ENCODE data around the gene MUS81.
A peak's percentile ranks its signal among the peaks of the same experiment; 100 is the strongest.
"Not testable (repeated sequence)": the region's sequence is repeated elsewhere in the genome, so short reads cannot be mapped to it uniquely, and the experiment has no call there.

The MUS81 gene

DNA sequence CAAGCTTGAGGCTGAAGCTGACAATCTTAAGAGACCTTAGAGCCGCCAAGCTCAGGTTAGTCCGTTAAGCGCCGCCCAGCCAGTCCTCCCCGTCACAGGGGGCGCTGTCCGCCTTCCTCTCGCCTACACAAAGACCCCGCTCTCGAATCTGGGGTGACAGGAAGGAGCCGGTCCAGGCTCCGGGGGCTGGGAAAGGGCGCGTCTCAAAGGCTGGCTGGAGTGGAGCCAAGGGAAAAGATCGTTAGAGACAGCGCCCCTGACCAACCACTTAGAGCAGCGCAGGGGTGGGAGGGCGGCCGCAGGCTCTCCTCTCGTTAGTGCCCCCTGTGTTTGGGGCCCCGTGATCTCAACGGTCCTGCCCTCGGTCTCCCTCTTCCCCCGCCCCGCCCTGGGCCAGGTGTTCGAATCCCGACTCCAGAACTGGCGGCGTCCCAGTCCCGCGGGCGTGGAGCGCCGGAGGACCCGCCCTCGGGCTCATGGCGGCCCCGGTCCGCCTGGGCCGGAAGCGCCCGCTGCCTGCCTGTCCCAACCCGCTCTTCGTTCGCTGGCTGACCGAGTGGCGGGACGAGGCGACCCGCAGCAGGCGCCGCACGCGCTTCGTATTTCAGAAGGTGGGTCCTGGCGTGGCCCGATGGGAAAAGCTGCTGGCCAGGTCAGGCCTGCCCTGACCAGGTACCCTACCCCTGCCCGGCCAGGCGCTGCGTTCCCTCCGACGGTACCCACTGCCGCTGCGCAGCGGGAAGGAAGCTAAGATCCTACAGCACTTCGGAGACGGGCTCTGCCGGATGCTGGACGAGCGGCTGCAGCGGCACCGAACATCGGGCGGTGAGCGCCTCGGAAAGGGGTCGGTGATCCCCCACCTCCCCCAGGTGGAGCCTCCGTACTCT is at the start of gene MUS81:
Gene MUS81, plus strand, starts transcription at position 156 of the 887 bp plus-strand sequence. Its CDS starts 321 bp downstream, at position 477.
- peak; percentile 98 for DNase-seq

DNA sequence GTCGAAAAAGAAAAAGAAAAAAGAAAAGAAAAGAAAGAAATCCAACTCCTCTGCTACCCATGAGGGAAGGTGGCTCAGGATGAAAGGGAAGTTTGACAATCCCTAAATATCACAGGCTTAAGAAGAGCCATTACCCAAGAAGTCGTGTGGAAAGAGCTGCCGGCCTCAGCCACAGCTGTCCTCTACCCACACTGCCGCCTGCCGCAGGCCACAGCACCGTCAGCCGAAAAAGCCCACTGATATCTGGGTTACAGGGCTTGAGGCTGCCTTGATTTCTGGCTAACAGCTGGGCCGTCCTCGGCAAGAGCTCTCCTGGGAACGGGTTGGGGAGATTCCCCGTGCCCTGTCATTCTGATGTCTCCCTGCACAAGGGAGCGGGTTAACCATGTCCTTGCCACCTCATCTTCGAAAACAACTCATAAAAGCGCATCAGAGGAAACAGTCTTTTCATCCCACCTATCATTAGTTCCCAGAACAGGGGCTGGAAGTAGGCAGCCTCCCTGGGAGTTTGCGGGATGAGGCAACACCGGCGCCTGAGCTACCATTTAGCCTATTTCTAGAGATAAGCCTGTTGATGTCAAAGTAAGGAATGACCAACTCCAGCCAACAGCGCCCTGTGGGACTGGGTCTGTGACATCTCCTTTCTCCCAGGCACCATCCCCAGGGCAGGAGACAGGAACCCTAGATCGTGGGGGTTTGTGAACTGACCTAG is 48.3 kb upstream of the MUS81 start:
- no peak for DNase-seq

DNA sequence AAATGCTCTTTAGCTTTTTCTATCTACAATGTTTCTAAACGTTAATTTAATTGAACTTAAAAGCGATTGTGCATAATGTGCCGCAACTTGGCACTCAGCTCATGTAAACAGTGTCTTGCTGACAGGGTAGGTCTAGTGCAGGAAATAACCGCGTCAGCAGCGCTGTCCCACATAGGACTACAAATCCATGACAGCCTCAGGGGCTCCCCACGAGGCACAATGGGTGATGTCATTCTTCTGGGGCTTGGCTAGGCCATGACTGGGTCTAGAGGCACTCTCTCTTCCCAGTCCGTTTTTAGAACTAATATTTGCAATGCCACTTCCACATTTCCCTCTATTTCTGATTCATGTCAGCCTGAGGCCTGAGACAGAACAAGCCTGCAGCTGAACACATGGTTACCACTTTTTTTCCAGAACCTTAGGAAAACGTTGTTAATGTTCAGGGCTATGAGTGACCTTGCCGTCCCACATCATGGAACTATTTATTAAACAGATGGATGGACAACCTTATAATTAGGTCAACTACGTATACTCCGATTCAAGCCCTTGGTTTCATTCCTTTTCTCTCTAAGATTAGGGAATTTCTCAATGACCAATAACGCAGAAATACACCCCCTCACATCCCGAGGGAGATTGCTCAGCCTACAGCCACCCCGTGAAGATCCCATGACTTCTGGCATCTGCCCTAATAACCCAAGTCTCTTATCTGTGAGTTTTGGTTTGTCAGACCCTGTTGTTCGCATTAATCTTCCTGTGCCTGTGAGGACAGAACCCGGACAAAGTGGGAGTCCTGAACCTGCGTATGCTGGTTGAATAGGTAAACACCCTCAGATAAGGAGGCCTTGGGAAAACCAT is 45.9 kb upstream of the MUS81 start:
- no peak for DNase-seq

DNA sequence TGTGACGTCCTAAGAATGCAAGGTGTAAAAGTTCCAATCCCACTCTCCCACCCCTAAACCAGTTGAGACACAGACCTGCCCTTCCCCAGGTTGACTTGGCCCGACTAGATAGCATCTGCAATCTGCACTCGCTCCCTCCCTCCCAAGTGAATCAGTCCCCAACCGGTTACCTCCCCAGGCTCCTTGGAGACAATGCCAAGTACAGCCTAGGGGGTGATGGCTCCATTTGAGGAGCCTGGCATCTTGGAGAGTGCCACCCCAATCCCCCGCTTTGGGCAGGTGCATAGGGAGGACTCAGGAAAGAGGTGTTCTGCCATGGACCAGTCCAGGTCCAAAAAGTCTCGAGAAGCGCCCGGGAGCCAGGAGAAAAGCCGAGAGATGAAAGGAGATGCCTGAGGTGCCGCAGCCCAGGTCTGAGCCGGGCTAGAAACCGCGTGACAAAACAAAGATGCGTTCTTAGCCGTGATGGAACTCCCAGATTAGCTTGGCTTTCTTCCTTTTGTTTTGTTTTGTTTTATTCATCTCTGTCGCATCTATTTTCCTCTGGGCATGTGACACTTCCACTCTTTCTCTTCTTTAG is 45.2 kb upstream of the MUS81 start:
- no peak for DNase-seq

DNA sequence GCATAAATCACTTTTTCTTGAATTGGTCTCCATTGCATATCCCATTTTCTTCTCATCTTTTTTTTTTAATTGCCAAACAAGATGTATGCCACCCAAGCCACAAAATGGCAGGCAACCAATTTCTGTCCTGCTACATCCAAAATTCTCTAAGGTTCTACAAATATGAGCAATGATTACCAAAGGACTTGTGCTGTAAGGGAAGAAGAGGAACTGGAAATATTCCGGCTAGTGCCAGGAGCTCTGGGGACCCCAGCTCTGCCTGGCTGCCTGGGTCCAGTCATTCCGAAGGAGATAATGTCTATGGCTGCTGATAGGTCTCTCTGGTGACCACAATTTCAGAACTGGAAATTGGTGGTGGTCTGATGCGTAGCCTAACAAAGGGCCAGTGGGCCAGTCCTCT is 43.5 kb upstream of the MUS81 start:
- no peak for DNase-seq

- no peak for DNase-seq
Measured at GRCh38 chr11:65817312-65817834, 42.9 kb upstream of the MUS81 start.

DNA sequence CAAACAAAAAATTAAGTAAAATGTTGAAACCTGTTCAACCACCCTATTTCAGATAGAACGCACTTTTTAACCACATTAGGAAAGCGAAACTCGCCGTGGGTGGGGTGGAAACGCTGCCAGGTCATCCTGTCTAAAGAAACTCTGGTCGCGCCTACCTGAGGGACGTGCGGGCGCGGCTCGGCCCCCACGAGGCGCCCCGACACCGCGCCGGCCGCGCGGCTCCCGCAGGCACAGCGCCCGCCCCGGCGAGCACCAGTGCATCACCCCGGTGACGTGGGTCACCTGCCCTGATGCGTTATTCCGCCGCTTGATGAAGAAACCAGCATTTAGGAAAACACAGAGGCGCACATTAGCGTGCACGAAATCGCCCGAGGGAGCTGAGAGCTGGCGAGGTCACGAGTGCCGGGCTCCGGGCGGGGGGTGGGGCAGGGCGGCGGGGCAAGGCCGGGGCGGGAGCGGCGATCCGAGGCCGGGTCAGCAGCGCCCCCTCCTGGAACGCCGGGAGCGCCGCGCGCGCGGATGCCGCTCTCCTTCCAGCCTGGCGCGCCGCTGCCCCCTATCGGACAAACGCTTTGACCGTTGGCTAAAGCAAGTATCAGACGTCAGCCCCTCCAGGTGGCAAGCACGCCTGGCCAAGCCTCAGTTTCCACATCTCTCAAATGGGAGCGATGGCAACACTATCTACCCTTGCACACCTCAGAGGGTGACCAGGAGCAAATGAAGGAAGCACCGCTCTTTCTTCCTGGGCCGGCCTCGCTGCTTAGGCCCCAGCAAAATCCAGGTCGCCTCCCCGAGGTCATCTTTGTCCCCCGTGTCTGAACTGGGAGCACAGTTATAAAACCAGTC is 42.2 kb upstream of the MUS81 start:
- peak; percentile 95 for DNase-seq

- no peak for DNase-seq
Measured at GRCh38 chr11:65821107-65821506, 39.1 kb upstream of the MUS81 start.

DNA sequence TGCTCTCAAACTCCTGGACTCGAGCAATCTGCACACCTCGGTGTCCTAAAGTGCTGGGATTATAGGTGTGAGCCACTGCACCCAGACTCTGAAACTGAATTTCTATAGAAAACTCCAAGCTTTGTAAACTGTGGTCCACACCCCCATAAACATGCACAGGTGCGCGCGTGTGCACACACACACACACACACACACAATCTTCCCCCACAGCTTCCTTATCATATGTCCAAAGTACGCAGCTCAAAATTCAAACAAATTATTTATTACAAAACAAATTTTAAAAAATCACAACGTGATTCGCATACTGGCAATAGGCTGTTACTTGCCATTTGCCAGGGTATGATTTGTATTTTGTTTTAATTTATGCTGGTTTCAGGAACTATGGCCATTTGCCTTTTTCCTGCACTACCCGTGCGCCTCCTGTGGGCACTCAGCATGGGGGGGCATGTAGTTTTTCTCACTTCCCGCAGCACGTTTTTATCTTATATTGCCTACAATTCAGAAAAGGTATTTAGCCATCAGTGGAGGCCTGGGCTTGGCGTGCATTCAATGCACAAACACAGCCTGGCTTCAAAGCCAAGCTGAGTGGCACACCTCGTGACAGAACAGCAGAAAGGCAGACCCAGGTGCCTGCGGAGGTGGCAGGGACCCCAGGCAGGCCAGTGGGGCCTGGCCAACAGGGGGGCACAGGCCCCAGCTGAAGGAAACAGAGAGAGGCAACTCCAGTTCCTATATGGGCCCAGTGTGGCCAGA is 37.3 kb upstream of the MUS81 start:
- DNase-seq: no peak

DNA sequence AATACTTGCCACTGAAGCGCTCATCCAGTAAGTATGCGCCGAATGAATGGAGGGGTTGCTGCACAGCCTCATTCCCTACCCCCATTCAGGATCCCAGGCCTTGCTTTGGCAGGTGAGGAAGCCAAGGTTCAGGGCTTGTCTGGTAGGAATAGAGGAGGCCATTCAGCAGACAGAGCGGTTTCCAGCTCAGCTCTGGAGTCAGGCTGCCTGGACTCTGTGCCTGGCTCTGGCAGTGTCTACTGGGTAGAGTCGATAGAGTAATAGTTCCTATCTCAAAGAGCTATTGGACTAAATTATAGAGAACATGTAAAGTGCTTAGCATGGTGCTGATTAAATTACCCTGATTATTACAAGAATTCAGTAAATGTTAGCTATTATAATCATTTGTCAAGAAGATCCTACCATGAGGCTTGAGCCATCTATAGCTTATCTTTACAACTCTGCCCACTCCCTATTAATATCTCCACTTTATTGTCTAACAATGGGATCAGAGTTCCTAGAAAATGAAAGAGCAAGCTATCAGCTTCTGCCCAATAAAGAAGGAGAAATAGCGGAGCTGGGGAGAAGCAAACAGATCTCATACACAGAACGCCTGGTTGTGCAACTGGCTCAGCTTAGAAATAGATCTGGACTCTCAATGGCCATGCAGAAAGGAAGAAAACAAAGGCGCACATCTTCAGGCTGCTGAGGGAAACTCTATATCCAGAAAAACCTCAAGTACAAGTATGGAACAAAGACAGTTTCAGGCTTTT is 33.1 kb upstream of the MUS81 start:
- DNase-seq: no peak

- DNase-seq: no peak
Measured at GRCh38 chr11:65829459-65829858, 30.8 kb upstream of the MUS81 start.

DNA sequence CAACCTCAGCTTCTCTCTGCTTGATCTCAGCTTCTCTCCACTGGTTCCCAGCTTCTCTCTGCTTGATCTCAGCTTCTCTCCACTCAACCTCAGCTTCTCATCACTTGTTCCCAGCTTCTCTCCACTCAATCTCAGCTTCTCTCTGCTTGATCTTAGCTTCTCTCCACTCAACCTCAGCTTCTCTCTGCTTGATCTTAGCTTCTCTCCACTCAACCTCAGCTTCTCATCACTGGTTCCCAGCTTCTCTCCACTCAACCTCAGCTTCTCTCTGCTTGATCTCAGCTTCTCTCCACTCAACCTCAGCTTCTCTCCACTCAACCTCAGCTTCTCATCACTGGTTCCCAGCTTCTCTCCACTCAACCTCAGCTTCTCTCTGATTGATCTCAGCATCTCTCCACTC is 28.0 kb upstream of the MUS81 start:
- DNase-seq: not testable (repeated sequence)

- DNase-seq: peak; percentile 99
Measured at GRCh38 chr11:65833297-65834030, 26.8 kb upstream of the MUS81 start, which contains the start of gene SNX32. SNX32 (plus strand) TSS chr11:65833963; CDS start chr11:65834066, 103 bp downstream.

GRCh38 chr11:65834202-65834601 is 26.0 kb upstream of the MUS81 start:
- DNase-seq: no peak

GRCh38 chr11:65842144-65842543 is 18.1 kb upstream of the MUS81 start:
- DNase-seq: no peak

GRCh38 chr11:65843811-65844210 is 16.4 kb upstream of the MUS81 start:
- DNase-seq: no peak

- no peak for DNase-seq
Measured at GRCh38 chr11:65844231-65844872, 15.9 kb upstream of the MUS81 start.

DNA sequence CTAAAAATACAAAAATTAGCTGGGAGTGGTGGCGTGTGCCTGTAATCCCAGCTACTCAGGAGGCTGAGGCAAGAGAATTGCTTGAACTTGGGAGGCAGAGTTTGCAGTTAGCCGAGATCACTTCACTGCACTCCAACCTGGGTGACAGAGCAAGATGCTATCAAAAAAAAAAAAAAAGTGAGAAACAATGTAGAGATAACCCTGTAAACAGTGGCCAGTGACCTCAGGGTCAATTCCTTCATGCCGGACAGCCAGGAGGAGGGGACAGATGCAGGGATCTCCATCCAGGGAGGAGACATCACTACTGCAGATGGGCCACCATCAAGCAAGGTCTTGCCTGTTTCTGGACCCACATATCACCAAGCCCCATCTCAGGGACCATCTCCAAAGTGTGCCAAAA is 12.5 kb upstream of the MUS81 start:
- no peak for DNase-seq

DNA sequence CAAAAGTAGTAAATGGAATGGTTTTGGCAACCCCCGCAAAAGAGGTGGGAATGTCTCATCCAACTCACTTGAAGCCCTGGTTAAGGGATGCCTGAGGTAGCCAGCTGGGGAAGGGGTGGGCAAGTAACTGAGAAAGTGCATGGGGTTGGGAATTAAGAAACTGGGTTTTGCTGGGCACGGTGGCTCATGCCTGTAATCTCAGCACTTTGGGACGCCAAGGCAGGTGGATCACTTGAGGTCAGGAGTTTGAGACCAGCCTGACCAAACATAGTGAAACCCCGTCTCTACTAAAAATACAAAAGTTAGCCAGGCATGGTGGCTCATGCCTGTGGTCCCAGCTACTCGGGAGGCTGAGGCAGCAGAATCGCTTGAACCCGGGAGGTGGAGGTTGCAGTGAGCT is 11.5 kb upstream of the MUS81 start:
- DNase-seq: not testable (repeated sequence)

All from retina (tissue), 1 donor.